GM18861 (cell line): ENCODE results near the gene ICA1.
"Not testable (repeated sequence)": the region's sequence is repeated elsewhere in the genome, so short reads cannot be mapped to it uniquely, and the experiment has no call there.

Source experiments
- ATAC-seq: cut with Tn5 transposase; IDR thresholded peaks from one replicate; pipeline ENCODE4 v1.9.1; 2021; ENCODE audit not compliant: unreplicated experiment

Gene ICA1

DNA sequence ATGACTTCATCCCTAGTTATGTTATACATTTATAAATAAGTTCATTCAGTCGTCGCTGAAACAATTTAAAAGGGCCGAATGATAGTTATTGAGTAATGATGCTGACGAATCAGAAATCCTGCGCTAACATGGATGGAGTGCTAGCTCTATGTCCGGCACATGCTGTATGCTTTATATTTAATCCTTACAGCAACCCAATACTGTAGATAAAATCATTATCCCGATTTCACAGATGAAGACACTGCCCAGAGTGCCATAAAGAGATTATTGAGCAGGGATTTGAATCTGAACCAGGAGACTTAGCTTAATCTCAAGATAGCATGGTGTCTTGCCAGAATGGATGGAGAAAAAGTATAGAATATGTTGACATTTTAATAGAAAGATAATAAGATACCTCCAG is 1.1 kb upstream of the ICA1 start:
- ATAC-seq = no peak

DNA sequence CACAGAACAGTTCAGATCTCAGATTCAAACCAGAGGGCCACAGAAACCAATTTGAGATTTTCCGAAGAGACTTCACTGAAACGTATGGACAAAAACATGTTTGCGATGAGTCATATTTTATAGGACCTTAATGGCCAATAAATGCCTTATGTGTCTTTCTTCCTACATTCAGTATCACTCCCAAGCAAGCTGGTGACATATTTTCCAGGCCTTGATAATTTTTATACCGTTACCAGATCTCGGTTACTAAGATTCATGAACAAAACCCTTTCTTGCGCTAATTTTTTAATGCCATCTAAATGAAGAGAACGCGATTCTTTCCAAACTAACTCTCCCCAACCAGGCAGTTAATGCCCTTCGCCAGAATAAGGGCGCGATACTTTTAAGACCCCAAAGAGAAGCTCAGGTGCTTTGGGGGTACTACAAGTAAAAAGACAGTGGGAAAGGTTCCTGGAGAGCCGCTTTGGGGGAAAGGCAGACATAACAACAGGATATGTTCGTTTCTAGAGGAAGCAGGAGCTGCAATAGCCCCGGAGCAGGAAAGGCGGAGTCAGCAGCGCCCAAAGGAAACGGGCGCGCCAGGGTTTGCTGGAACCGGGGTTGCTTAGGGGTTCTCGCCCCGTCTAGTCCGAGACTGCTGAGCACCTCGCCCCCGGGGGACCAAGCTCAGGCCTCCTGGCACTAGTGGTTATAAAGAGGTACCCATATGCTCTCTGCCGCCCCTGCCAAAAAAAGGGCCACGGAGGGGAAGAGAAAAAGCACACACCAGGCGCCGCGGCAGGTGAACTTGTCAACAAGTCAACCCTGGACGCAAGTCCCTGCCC is 884 bp downstream of the ICA1 start:
- no peak for ATAC-seq

DNA sequence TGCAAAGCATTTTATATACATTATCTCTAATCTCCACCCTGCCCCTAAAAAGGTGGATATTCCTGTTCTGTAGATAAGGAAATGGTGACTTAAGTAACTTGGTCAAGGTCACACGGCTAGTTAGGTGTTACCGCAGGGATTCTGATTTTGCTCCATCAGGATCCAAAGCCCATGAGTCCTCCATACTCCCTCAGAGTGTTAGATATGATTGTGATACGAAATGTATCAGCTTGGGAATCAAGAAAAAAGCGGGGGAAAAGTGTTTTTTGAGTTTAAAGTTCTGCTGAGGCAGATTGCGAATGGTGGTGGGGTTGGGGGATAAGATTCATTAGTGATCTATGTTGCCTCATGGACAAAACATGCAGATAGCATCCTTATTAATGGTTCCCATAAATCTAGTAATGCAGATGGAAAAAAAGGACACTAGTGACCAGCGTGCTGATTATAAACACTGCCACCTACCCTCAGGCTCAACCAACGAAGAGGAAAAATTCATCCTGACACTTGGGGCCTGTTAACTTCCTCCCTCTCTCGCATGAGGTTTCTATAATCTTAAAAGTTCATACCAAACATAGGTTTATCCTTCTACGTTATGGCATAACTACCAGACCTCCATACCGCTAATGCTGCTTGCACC is 2.3 kb downstream of the ICA1 start:
- ATAC-seq = no peak

DNA sequence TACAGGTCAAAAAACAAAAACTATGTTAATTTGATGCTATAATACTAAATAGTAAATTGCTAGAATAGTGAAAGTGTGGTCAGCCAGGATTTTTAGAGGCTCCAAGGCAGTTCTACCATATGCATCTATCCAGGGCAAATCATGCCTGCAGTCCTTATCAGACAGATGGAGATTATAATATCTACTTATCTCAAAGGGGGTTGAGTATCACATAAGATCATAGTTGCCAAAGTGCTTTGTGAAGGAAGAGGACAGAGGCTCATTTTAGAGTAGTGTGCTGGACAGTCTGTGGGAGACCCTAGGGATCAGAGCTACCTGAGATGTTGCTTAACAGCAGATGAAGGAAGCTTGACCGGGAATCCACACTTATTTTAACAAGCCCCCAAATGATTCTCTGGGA is 3.2 kb downstream of the ICA1 start:
- no peak for ATAC-seq

DNA sequence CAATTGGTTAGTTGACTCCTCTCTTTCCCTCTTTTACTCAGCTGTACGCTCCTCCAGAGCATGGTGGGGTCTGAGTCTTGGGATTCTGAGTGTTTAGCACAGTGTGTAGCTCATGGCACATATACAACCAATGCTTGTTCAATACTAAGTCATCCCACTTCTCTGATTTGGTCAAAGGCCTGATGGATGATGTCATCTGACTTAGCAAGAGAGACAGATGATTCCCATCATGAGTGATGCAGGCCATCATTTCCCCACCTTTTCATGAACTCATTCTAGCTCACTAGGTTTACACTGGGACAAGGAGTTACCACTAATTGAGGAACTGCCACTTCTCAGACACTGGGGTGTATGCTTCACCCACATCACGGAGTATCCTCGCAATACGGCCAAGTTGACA is 3.8 kb downstream of the ICA1 start:
- ATAC-seq = no peak

DNA sequence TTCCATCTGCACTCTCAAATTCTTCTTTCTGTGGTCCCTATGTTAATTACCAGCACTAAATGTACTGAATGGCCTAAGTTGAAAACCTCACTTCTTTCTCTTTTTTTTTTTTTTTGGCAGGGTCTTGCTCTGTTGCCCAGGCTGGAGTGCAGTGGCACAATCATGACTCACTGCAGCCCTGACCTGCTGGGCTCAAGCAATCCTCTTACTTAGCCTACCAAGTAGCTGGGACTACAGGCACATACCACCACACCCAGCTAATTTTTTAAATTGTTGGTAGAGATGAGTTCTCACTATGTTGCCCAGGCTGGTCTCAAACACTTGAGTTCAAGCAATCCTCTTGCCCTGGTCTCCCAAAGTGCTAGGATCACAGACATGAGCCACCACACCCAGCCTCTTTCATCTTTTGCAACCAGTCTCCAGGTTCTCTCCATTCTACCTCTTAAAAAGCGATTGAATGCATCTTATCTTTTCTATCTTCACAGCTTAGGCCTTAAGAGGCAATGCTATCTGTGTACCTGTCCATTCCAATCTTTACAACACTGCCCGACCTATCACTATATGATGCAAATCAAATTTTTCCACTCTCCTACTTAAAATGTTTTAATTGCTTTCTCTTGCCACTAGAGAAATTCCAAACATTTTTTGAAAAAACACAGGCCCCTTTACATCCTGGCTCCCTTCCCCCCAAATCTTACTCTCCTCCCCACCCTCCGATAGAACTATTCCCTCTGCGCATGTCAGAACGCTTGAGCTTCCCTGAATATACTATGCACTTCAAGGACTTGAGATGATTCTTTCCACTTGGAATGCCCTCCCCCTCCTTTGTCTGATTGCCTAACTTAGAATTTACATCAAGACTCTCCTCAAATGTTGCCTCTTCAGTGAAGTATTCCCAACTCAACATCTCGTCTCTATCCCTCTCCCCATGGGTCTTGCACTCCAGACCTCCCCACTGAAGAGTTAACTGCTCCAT is 6.0 kb downstream of the ICA1 start:
- no peak for ATAC-seq

DNA sequence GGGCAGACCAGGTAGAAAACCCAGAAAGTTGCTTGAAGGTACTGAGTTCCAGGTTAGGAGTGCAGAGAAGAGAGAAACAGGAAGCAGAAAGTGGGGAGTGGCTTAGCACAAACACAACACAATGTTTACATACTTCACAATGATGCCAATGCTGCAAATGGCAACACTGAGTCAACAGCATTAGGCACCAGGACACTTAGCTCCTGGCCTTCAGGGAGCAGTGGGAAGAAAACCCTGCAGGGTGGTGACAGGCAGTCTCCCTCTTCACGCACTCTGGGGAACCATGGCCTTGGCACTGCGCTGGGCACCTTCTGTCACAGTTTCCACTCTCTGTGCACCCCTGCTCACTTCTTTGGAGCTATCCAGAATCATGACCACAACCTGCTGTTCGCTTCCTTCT is 7.3 kb downstream of the ICA1 start:
- ATAC-seq = no peak

DNA sequence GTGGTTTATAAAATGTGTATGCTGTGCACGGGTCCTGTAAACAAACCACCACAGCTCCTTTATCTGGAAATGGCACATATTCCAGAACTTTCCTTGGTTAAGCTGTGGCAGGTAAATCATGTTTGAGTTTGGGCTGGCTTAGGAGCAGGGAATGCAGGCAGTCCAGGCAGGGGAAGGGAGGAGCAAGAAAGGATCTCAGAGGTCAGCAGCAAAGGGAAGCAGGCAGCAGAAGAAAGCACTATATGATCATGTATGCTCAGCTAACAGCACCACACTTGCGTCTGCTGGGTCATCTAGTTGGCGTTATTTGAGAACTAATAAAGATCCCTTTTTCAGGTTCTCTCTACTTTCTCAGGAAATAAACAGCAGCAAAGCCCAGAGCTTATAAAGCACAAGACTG is 7.8 kb downstream of the ICA1 start:
- ATAC-seq = no peak

DNA sequence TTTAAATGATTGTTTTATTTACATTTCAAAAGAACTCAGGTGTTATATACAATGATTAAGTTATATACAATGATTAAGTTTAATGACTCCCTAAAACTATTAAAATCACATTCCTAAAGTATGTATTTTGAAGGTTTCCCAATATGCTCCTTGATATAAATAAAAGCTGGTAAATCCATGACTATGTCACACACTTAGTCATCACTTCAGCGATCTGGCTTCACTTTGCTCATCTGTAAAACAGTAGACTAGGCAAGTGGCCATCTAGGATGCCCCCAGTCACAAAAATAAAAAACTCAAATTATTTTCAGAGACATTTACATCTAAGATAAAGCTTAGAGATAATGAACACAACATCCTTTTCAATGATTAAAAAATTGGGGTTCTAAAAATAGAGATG is 10.8 kb downstream of the ICA1 start:
- ATAC-seq = no peak

DNA sequence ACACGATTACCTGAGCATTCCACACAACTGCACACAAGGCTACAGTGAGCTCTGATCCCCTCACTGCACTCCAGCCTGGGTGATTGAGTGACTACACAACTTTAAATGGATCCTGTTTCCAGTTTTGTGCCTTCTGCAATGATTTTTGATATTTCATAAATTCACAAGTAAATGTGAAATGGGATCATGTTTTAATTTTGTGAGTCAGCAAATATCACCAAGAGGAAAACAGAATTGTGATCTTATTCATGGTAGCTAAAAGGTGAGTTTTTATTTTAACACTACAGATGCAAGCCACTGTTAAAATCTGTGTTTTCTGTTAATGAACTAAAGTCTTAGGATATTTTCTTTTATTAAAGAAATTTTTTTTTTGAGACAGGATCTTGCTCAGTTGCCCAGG is 11.4 kb downstream of the ICA1 start:
- ATAC-seq = no peak

DNA sequence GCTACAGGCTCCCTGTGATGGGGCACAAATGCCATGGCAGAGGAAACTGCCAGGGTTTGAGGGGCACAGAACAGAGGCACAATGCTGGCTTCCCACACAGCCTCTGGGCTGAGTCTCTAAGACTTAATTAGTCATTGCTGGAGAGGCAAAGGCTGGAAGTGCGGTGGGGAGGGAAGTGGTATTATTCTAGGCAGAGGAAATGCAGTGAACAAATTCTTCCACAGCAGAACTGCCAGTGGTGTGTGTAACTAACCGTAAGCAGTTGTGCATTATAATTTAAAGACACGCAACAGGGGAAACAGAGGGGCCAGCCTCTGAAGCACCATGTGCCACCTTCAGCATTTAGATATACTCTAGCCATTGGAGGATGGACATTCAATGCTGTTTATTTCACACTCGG is 12.8 kb downstream of the ICA1 start:
- ATAC-seq = no peak

DNA sequence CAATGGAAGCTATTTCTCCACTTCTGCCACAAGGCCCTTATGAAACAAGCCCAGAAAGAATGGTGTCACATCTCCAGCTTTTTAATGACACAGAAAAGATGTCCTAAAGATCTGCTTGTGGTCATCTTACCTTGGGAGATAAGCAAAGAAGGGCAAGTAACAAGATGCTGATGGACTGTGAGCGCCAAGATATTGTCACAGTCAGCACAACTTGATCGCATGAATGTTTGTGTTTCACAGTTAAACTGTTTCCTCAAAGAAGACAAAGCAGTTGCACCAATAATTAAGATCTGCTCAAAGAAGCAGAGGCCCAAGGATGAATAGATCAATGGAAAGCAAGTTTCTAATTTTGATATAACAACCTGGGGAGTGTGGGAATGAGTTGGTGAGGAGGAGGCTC is 15.9 kb downstream of the ICA1 start:
- ATAC-seq = no peak

DNA sequence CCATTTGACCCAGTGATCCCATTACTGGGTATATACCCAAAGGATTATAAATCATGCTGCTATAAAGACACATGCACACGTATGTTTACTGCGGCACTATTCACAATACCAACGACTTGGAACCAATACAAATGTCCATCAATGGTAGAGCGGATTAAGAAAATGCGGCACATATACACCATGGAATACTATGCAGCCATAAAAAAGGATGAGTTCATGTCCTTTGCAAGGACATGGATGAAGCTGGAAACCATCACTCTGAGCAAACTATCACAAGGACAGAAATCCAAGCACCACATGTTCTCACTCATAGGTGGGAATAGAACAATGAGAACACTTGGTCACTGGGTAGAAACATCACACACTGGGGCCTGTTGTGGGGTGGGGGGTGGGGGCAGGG is 16.9 kb downstream of the ICA1 start:
- ATAC-seq = not testable (repeated sequence)

DNA sequence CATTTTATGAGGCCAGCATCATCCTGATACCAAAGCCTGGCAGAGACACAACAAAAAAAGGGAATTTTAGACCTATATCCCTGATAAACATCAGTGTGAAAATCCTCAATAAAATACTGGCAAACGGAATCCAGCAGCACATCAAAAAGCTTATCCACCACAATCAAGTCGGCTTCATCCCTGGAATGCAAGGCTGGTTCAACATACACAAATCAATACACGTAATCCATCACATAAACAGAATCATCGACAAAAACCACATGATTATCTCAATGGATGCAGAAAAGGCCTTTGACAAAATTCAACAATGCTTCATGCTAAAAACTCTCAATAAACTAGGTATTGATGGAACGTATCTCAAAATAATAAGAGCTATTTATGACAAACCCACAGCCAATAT is 18.9 kb downstream of the ICA1 start:
- not testable (repeated sequence) for ATAC-seq

DNA sequence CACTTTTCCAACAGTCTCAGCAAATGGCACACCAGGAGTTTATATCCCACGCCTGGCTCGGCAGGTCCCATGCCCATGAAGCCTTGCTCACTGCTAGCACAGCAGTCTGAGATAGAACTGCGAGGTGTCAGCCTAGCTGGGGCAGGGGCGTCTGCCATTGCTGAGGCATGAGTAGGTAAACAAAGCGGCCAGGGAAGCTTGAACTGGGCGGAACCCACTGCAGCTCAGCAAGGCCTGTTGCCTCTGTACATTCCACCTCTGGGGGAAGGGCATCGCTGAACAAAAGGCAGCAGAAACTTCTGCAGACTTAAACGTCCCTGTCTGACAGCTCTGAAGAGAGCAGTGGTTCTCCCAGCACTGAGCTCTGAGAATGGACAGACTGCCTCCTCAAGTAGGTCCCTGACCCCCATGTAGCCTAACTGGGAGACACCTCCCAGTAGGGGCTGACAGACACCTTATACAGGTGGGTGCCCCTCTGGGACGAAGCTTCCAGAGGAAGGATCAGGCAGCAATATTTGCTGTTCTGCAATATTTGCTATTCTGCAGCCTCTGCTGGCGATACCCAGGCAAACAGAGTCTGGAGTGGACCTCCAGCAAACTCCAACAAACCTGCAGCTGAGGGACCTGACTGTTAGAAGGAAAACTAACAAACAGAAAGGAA is 22.1 kb downstream of the ICA1 start:
- ATAC-seq = not testable (repeated sequence)

DNA sequence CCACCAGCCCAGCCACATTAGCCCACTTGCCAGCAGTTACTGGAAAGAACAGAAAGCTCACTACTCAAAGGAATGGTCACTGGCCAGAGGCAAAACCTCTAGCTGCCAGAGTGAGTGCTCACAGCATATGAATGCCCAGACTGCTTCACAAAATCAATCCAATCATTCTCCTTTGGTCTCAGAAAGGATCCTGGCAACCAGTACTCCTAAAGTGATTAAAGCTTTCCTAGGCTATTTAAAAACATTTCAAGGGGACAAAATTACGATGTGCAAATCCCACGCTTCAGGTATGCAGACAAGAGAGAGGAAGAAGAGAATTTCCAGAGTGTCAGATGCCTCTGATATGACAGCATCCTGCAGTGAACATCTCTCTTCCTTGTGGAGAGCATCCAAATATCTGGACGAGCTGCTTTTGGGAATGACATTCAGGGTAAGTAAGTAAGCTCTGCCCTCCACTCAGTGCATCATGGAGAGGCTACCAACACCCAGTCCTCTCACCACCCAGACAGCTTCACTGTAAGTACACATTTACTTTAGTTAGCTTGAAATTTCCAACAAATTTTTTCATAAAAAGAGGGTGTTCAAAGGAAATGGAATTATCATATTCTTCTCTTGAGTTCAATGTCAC is 25.1 kb downstream of the ICA1 start:
- ATAC-seq = no peak

DNA sequence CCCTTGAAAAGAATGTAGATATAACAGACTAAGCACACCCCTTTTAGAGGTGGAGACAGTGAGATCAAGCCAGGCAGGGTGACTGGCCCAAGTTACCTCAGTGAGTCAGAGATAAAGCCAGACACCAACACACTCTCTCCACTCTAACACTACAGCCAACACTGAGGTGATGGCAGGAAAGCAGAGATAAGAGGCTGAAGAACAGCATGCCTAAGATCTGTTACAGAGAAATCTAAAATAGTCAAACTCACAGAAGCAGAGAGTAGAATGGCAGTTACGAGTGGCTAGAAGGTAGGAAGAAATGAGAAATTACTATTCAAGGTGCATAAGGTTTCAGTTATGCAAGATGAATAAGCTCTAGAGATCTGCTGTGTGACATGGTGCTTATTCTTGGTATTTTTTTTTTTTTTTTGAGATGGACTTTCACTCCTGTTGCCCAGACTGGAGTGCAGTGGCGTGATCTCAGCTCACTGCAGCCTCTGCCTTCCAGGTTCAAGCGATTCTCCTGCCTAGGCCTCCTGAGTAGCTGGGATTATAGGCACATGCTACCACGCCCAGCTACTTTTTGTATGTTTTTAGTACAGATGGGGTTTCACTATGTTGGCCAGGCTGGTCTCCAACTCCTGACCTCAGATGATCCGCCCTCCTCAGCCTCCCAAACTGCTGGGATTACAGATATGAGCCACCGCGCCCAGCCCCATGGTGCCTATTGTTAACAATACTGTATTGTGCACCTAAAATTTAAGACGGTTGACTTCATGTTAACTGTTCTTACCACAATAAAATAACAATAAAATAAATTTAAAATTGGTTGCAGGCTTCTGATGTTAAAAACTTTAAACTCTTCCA is 28.7 kb downstream of the ICA1 start:
- no peak for ATAC-seq

DNA sequence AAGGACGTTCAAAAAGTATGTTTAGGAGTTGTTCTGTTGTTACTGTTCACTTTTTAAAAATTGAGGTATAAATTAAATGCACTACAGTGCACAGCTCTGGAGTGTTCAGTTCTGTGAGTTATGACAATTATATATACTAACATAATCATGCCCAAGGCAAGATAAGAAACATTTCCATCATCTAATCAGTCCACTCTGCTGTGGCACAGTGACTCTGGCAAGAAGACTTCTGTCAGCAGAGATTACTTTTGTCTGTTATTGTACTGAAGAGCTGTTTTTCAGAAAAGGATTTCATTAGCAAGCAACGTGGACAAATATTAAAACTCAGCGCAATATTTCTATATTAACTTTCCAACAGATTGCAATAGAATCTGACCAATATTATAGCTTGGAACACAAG is 32.0 kb downstream of the ICA1 start:
- ATAC-seq = no peak

DNA sequence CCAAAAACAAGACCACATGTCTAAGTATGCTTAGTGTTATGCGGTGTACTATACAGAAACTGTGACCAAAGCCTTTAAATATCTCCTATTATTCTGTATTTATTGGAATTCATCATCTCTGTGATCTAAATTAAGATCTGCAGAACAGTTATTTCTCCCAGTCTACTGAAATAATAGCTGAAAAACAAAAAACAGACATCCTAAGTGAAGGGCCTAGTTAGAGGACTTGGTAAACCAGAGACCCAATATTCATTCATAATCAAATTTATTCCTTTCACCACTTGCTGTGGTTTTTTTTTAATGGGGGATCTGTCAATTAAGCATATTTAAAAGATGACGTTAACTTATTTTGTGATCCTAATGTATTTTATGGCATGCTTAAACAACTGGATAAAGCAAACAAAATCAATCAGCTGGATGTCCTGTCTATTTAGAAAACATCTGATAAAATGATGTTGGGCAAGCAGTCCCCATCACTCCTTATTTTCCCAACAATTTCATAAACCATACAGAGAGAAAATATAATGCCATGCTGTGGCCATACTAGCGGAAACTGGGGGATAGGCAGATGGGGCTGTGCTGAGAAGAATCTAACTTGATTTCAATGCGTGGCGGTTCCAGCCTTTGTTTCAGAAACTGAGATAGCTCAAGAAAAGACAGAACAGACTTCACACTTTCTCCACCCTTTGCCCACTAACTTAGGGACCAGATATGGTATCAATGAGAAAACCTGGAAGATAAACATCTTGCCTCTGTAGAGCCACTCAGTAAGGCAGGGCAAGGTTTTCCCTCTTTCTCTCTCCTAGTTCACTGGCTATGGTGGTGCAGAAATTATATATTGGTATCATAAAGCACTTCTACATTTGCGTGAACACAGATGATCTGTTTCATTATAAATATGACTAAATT is 32.9 kb downstream of the ICA1 start:
- ATAC-seq = no peak
